RWPE1 (cell line): ENCODE measurements around the gene HOXD8.

Experiments
- CTCF ChIA-PET: fragments of 350-600 bp; sonication (Branson Sonifier 250); formaldehyde crosslinking; extraction: SDS; loops from one replicate; lab custom pipeline; 2021; lab: Yijun Ruan, JAX
- POLR2A ChIA-PET: fragments of 400-600 bp; formaldehyde crosslinking; extraction: SDS; loops from one replicate; lab custom pipeline; 2020; ENCODE audit warnings: antibody characterized with exemption; ENCODE audit not compliant: low non-redundant PET; lab: Yijun Ruan, JAX
- DNase-seq: peaks from one replicate; pipeline ENCODE4 v3.0.0; 2012; ENCODE audit warnings: low spot score
- H3K27ac ChIP-seq: fragments of 450-650 bp; 2 replicates; pipeline ENCODE4 v1.5.1; 2017
- CTCF ChIP-seq: fragments of 450-650 bp; conservative IDR thresholded peaks from 2 replicates; pipeline ENCODE4 v1.5.1; 2017; ENCODE audit warnings: low read depth, mild to moderate bottlenecking

Gene HOXD8

DNA sequence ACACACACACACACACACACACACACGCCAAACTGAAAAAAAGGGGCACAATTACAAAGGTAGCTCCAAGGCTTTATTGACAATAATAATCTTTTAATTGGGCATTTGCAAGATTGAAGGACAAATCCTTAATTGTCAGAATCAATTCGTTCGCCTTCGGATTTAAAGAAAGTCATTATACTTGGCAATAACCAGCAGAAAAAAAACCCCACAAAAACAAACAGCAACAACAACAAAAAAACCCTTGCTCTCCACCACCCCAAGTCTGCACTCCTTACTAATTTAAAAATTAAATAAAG, 1.8 kb upstream of the HOXD8 start:
- DNase-seq: no peak
- TF ChIP-seq CTCF: no peak
- CTCF ChIA-PET: interaction anchor here (0.7 to 3.2 kb wide), 8 partner anchors 13 to 1021 kb away, joined by 3 to 42 read pairs (median 5); no protein-coding TSS in a partner anchor
- no peak overlapping the region for H3K27ac ChIP-seq
- POLR2A ChIA-PET: no interaction called here

- TF ChIP-seq CTCF: no peak
- no peak for DNase-seq
- peak overlapping the region; percentile 93 for H3K27ac ChIP-seq
- ChIA-PET CTCF (interaction anchor here (1.1 to 3.2 kb wide), 3 partner anchors 12 to 524 kb away, joined by 4 to 42 read pairs (median 4); no protein-coding TSS in a partner anchor), POLR2A (no interaction called here)
These were observed 1.1 kb upstream of the HOXD8 start for GRCh38 chr2:176128172-176128981.

DNA sequence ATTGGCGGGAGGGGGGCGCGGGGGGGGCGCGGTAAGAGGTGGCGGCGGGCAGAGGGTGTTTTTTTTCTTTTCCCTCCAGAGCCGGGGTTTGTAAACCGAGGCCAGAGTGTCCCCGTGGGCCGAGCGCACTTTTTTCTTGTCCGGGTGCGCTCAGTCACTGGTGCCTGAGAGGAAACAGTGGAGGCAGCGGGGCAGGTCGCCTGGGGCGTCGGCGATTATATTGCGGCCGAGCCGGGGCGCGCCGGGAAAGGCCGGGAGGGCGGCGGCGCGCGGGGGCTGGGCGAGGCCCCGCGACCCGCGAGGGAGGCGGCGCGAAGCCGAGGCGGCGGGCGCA, 275 bp downstream of the HOXD8 start:
- DNase-seq: no peak
- peak overlapping the region; percentile 93 for H3K27ac ChIP-seq
- ChIA-PET CTCF (interaction anchor here (0.6 to 2.0 kb wide), 4 partner anchors 11 to 524 kb away, joined by 3 to 10 read pairs (median 8); no protein-coding TSS in a partner anchor), POLR2A (no interaction called here)
- TF ChIP-seq CTCF: no peak

DNA sequence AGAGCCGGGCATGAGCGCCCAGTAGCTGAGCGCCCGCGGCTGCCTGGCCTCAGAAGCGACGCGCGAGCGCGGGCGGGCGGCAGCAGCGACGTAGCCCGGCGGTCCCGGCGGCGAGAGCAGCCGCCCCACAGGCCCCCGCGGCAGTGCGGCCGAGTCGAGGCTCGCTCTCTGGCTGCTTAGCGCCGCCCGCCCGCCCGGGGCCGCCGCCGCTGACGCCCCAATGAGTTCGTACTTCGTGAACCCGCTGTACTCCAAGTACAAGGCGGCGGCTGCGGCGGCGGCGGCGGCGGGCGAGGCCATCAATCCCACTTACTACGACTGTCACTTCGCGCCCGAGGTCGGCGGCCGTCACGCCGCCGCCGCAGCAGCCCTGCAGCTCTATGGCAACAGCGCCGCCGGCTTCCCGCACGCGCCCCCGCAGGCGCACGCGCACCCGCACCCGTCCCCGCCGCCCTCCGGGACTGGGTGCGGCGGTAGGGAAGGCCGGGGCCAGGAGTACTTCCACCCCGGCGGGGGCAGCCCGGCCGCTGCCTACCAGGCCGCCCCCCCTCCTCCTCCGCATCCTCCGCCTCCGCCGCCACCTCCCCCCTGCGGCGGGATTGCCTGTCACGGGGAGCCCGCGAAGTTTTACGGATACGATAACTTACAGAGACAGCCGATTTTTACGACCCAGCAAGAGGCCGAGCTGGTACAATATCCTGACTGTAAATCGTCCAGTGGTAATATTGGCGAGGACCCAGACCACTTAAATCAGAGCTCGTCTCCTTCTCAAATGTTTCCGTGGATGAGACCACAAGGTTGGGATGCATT, 847 bp downstream of the HOXD8 start:
- peak overlapping the region; percentile 93 for H3K27ac ChIP-seq
- peak; percentile 49 for DNase-seq
- POLR2A ChIA-PET: no interaction called here
- CTCF ChIA-PET: interaction anchor here (0.6 to 2.0 kb wide), 5 partner anchors 10 to 530 kb away, joined by 3 to 10 read pairs (median 6); no protein-coding TSS in a partner anchor
- TF ChIP-seq CTCF: no peak

- POLR2A ChIA-PET: no interaction called here
- DNase-seq: no peak
- CTCF ChIA-PET: interaction anchor here (0.5 to 2.0 kb wide), 9 partner anchors 9 to 821 kb away, joined by 3 to 10 read pairs (median 6); no protein-coding TSS in a partner anchor
- TF ChIP-seq CTCF: no peak
- H3K27ac ChIP-seq: peak overlapping the region; percentile 93
These were observed 1.7 kb downstream of the HOXD8 start for GRCh38 chr2:176130957-176131847.

- H3K27ac ChIP-seq: no peak overlapping the region
- no peak for DNase-seq
- TF ChIP-seq CTCF: no peak
- ChIA-PET CTCF (interaction anchor here (0.5 to 2.0 kb wide), 6 partner anchors 9 to 683 kb away, joined by 3 to 10 read pairs (median 4); no protein-coding TSS in a partner anchor), POLR2A (no interaction called here)
These were observed 2.3 kb downstream of the HOXD8 start for GRCh38 chr2:176131848-176132158.
